HepG2 (cell line): ENCODE measurements around the gene CDH2. TPM values are rescaled to one million over a fixed set of nuclear protein-coding genes. Genes with fewer than 3 reads are reported as not detected.

Source experiments
- CBFB ChIP-seq: sonication (generic); formaldehyde crosslinking; IDR thresholded peaks from 2 replicates; pipeline ENCODE4 v1.4.0; 2020; ENCODE audit warnings: missing genetic modification reagents
- DMAP1 ChIP-seq: IDR thresholded peaks from 2 replicates; pipeline ENCODE4 v1.6.1; 2016
- HMGXB4 ChIP-seq, 2 experiments: sonication (generic) in 1 of 2; formaldehyde crosslinking in 1 of 2; IDR thresholded peaks; 2 replicates each; pipeline versions ENCODE4 v1.4.0 to v1.6.1; 2018 to 2020; ENCODE audit warnings: missing genetic modification reagents in 2 of 2, borderline replicate concordance in 1 of 2, low read depth in 1 of 2, mild to moderate bottlenecking in 1 of 2, missing biosample characterization in 1 of 2
- HNF1B ChIP-seq: sonication (generic); formaldehyde crosslinking; IDR thresholded peaks from 2 replicates; pipeline ENCODE4 v1.5.1; 2020; ENCODE audit warnings: mild to moderate bottlenecking, moderate library complexity, missing genetic modification reagents
- ISX ChIP-seq: sonication (generic); formaldehyde crosslinking; conservative IDR thresholded peaks from 2 replicates; pipeline ENCODE4 v1.5.0; 2020; ENCODE audit warnings: missing genetic modification reagents
- KLF9 ChIP-seq: IDR thresholded peaks from 2 replicates; pipeline ENCODE4 v1.6.1; 2016; ENCODE audit warnings: low read depth
- MAZ ChIP-seq, 2 experiments: sonication (generic) in 1 of 2; formaldehyde crosslinking in 1 of 2; IDR thresholded peaks; 2 replicates each; pipeline versions ENCODE4 v1.5.0 to v1.6.1; 2012 to 2020; ENCODE audit warnings: low read depth in 2 of 2, mild to moderate bottlenecking in 2 of 2, borderline replicate concordance in 1 of 2, improper control_type of control experiment in 1 of 2, low read length in 1 of 2, missing genetic modification reagents in 1 of 2, moderate library complexity in 1 of 2
- PHF21A ChIP-seq: sonication (generic); formaldehyde crosslinking; IDR thresholded peaks from 2 replicates; pipeline ENCODE4 v1.5.0; 2020; ENCODE audit warnings: mild to moderate bottlenecking, missing genetic modification reagents
- PHF5A ChIP-seq: IDR thresholded peaks from one replicate; pipeline ENCODE4 v1.6.1; 2018; ENCODE audit warnings: low read depth, missing genetic modification reagents; ENCODE audit not compliant: unreplicated experiment
- POLR2A ChIP-seq, 2 experiments: IDR thresholded peaks; 2 replicates each; pipeline ENCODE4 v1.6.1; 2011; ENCODE audit warnings: low read depth in 2 of 2, low read length in 2 of 2, mild to moderate bottlenecking in 1 of 2, moderate library complexity in 1 of 2; ENCODE audit not compliant: insufficient read depth in 1 of 2
- POLR2G ChIP-seq: fragments of 200-400 bp; formaldehyde crosslinking; IDR thresholded peaks from 2 replicates; pipeline ENCODE4 v1.6.1; 2018; ENCODE audit warnings: mild to moderate bottlenecking, low read depth, low read length, moderate library complexity
- RFX3 ChIP-seq: IDR thresholded peaks from 2 replicates; pipeline ENCODE4 v1.6.1; 2016; ENCODE audit warnings: missing biosample characterization, missing genetic modification reagents
- RXRB ChIP-seq: IDR thresholded peaks from 2 replicates; pipeline ENCODE4 v1.6.1; 2016; ENCODE audit warnings: borderline replicate concordance, missing genetic modification reagents, missing compliant biosample characterization
- SCMH1 ChIP-seq: sonication (generic); formaldehyde crosslinking; IDR thresholded peaks from 2 replicates; pipeline ENCODE4 v1.9.0; 2021; ENCODE audit warnings: missing genetic modification reagents, mild to moderate bottlenecking, borderline replicate concordance
- SMARCE1 ChIP-seq: fragments of 450-650 bp; IDR thresholded peaks from 2 replicates; pipeline ENCODE4 v1.6.1; 2017; ENCODE audit warnings: borderline replicate concordance
- SPEN ChIP-seq: sonication (generic); formaldehyde crosslinking; IDR thresholded peaks from 2 replicates; pipeline ENCODE4 v1.5.1; 2020; ENCODE audit warnings: low read depth, mild to moderate bottlenecking, missing genetic modification reagents
- ZNF207 ChIP-seq: fragments of 450-650 bp; IDR thresholded peaks from 2 replicates; pipeline ENCODE4 v1.6.1; 2016; ENCODE audit warnings: antibody characterized with exemption, borderline replicate concordance
- ZNF335 ChIP-seq: sonication (generic); formaldehyde crosslinking; IDR thresholded peaks from 2 replicates; pipeline ENCODE4 v1.4.0; 2020; ENCODE audit warnings: missing genetic modification reagents
- ZNF430 ChIP-seq: sonication (generic); formaldehyde crosslinking; IDR thresholded peaks from 2 replicates; pipeline ENCODE4 v1.9.0; 2021; ENCODE audit warnings: mild to moderate bottlenecking, missing genetic modification reagents
- ZNF501 ChIP-seq: sonication (generic); formaldehyde crosslinking; IDR thresholded peaks from 2 replicates; pipeline ENCODE4 v1.5.1; 2020; ENCODE audit warnings: mild to moderate bottlenecking, moderate library complexity, missing genetic modification reagents
- ZNF562 ChIP-seq: sonication (generic); formaldehyde crosslinking; IDR thresholded peaks from 2 replicates; pipeline ENCODE4 v1.8.0; 2022; ENCODE audit warnings: missing genetic modification reagents, borderline replicate concordance
- ZNF674 ChIP-seq: sonication (generic); formaldehyde crosslinking; IDR thresholded peaks from 2 replicates; pipeline ENCODE4 v1.5.0; 2020; ENCODE audit warnings: low read depth, mild to moderate bottlenecking, missing genetic modification reagents
- ZNF687 ChIP-seq: sonication (generic); formaldehyde crosslinking; IDR thresholded peaks from 2 replicates; pipeline ENCODE4 v1.5.1; 2020; ENCODE audit warnings: mild to moderate bottlenecking, missing genetic modification reagents, moderate library complexity
- ZSCAN29 ChIP-seq: sonication (generic); formaldehyde crosslinking; conservative IDR thresholded peaks from 2 replicates; pipeline ENCODE4 v1.4.0; 2020; ENCODE audit warnings: mild to moderate bottlenecking, missing genetic modification reagents
- ZSCAN31 ChIP-seq: sonication (generic); formaldehyde crosslinking; IDR thresholded peaks from 2 replicates; pipeline ENCODE4 v1.5.0; 2020; ENCODE audit warnings: low read depth, mild to moderate bottlenecking, missing genetic modification reagents
- polyA plus RNA-seq, 8 experiments: library from polyadenylated mRNA; depleted of rRNA in 3 of 8; stranded (reverse) in 7 of 8; unstranded in 1 of 8; fragments of >200 nt; fragmentation: Illumina TruSeq in 4 of 8; extraction: Trizol in 4 of 8; gene quantifications; 2 replicates each; pipeline versions ENCODE4 v1.2.1 to v1.2.3, GENCODE V29; 2011 to 2016; ENCODE audit warnings: low read depth in 4 of 8, missing spikeins in 1 of 8, mixed read lengths in 1 of 8; ENCODE audit not compliant: insufficient read depth in 1 of 8
- total RNA-seq, 5 experiments: library from RNA; depleted of rRNA; stranded (reverse); fragments of >200 nt; fragmentation: Illumina TruSeq; extraction: Trizol; gene quantifications; 2 replicates each; pipeline ENCODE4 v1.2.3, GENCODE V29; 2016; ENCODE audit warnings: low read depth in 1 of 5

Gene CDH2
- total and polyA plus RNA-seq, 2 of the 13 experiments (the other 11 are each of a cell fraction or from before 2014, with no cell fraction given): 18.6 to 36.1 TPM

DNA sequence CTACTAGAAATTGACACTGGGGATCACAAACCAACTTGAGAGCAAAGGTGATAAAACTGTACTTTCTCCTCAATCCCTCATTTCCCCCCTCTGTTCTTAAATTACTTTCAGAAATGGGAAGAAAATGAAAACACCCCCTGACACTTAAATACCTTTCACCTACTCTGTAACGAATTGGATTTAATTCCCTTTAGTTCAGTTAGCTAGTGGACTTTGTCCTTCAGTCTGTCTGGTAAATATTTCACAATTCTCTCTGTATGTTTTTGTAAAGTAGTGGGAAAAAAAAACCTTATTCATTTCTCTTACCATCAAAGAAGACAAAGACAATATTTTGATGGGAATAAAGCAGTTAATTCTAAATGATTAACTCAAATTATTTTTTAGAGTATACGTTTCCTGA, 85.7 kb downstream of the CDH2 start (continued):
- TF ChIP-seq ZNF562 (CRISPR knock-in tag): no peak
- no peak for TF ChIP-seq ZNF501 (CRISPR knock-in tag)
- no peak for TF ChIP-seq POLR2A (IDR thresholded peaks at IDR 0.05; ENCODE audit: insufficient read depth in 1 of 2, low read depth in 2 of 2, low read length in 2 of 2)
- no peak; a peak in 1 of 4 replicates for TF ChIP-seq HMGXB4 (CRISPR knock-in tag; IDR thresholded peaks at IDR 0.05; ENCODE audit: borderline replicate concordance in 1 of 2, low read depth in 1 of 2)
- peak; percentile 98 for TF ChIP-seq RXRB
- TF ChIP-seq ZNF430 (CRISPR knock-in tag): no peak
- TF ChIP-seq KLF9 (CRISPR knock-in tag): no peak
- TF ChIP-seq SMARCE1: no peak
- TF ChIP-seq ISX: no peak
- peak; percentile 57 for TF ChIP-seq PHF5A (CRISPR knock-in tag)
- no peak for TF ChIP-seq ZSCAN31 (CRISPR knock-in tag)
- no peak for TF ChIP-seq HNF1B (CRISPR knock-in tag)
- TF ChIP-seq SPEN (CRISPR knock-in tag): no peak
- no peak for TF ChIP-seq SCMH1 (CRISPR knock-in tag)
- TF ChIP-seq CBFB (CRISPR knock-in tag): no peak
- no peak for TF ChIP-seq PHF21A (CRISPR knock-in tag)
- TF ChIP-seq MAZ (IDR thresholded peaks at IDR 0.05; ENCODE audit: borderline replicate concordance, low read depth, low read length): no peak
- no peak for TF ChIP-seq MAZ (CRISPR knock-in tag; IDR thresholded peaks at IDR 0.05; ENCODE audit: low read depth)
- TF ChIP-seq ZNF687: no peak
- no peak for TF ChIP-seq RFX3 (CRISPR knock-in tag)
- no peak for TF ChIP-seq ZSCAN29 (CRISPR knock-in tag)
- TF ChIP-seq POLR2G: no peak
- TF ChIP-seq ZNF674: no peak
- TF ChIP-seq DMAP1 (CRISPR knock-in tag): no peak
- TF ChIP-seq ZNF207: no peak
- TF ChIP-seq ZNF335 (CRISPR knock-in tag): no peak
